Left colon (tissue), 2 donors: ENCODE results near the gene DIDO1. TPM values are rescaled to one million over a fixed set of nuclear protein-coding genes. Genes with fewer than 3 reads are reported as not detected.
"Not testable (repeated sequence)": the region's sequence is repeated elsewhere in the genome, so short reads cannot be mapped to it uniquely, and the experiment has no call there.

Experiments used
- ATAC-seq: fragments of 200-7000 bp; cut with Tn5 transposase; one replicate; pipeline ENCODE4 v1.9.1; 2020; ENCODE audit warnings: mild to moderate bottlenecking, moderate library complexity
- DNase-seq, 2 donors: peaks; one replicate each; pipeline ENCODE4 v3.0.0-alpha.2; 2020
- intact Hi-C, 2 donors: fragments of 100-400 bp; cut with DNase I in 1 of 2; cut with micrococcal nuclease in 1 of 2; formaldehyde crosslinking; loops; one replicate each; pipeline versions ENCODE4 v1.11.2 to v1.14.0; 2022; cut with DNase I, micrococcal nuclease
- total RNA-seq, 2 donors: library from RNA; stranded (reverse); fragmentation: NEBNext Ultra II Directional; extraction: Animal tissue kit (Norgen Biotek cat#: 25700); gene quantifications; one replicate each; pipeline ENCODE4 v1.2.1, GENCODE V29; 2021
- donor health status: DM: no; HTN: no; CAD: no.
- donor health status: DM: yes; HTN: yes; CAD: no.

DIDO1 gene
- total RNA-seq, 2 donors from 2014 or later, result 50.5 to 55.3 TPM

GRCh38 chr20:62876902-62877816 is 49.1 kb downstream of the DIDO1 start:
- ATAC-seq, result peak; percentile 5
- DNase-seq, result peak; percentile 41 to 71
- intact Hi-C loops, result no loop called here

DNA sequence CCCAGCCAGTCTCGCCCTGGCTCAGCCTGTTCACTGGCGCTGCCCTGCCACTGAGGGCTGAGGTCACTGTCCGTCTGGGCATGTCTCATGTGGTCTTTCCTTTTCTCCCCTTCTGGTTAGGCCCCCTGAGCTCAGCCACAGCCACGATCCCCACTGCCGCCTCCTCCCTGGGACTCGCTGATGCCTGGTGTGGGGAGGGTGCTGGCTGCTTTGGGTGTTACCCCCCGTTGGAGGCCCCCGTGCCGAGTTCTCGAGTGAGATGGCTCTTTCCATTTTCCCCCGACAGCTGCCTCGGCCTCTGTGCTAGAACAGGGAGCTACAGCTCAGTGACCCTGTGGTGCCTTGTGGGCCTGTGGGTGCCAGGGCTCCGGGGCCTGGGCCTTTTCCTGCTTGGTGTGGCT is 49.8 kb downstream of the DIDO1 start:
- intact Hi-C loops, result no loop called here
- peak; percentile 2 for ATAC-seq
- no peak for DNase-seq

- peak; percentile 71 to 76 for DNase-seq
- intact Hi-C loops, result no loop called here
- ATAC-seq, result peak; percentile 92
Observed at GRCh38 chr20:62875419-62876361, 50.6 kb downstream of the DIDO1 start.

DNA sequence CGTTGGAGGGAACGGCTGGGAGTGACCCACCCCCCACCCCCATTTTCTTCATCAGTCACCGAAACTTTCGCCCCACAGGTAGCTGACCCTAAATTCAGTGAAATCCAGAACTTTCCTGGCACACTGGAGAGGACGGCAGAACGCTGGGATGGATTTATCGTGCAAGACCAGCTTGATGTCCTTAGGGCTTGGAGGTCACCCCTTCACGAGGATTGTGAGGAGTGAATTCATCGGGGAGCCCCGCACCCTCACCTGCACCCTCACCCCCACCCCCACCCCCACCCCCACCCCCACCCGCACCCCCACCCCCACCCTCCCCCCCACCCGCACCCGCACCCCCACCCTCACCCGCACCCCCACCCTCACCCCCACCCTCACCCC is 51.4 kb downstream of the DIDO1 start:
- no peak for DNase-seq
- no peak for ATAC-seq
- intact Hi-C loops, result no loop called here

GRCh38 chr20:62873681-62874031 is 52.6 kb downstream of the DIDO1 start:
- intact Hi-C loops, result loop anchor here in 1 of 2 donors (2.0 kb wide), 1 partner anchor 27 kb away; no protein-coding TSS in a partner anchor
- peak; percentile 60 to 73 for DNase-seq
- ATAC-seq, result not testable (repeated sequence)

DNA sequence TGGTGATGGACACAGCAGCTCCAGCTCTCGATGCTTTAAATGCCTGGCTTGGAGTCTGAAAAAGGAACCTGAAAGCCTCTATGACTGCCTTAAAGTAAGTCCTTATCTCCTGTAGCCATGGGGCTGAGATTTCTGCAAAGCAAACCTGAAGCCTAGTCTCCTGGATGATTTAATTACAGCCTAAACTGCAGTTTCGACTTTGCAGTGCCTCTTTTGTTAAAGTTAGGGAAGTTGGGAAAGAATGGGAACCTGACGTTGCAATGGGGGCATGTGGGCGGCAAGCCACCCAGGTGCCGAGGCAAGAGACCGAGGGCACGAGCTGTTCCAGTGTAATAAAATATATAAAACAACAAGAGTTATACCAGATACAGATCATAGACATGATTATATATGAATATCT is 53.0 kb downstream of the DIDO1 start:
- ATAC-seq, result no peak
- intact Hi-C loops, result loop anchor here in 1 of 2 donors (2.0 kb wide), 1 partner anchor 28 kb away; no protein-coding TSS in a partner anchor

GRCh38 chr20:62872862-62873261 is 53.4 kb downstream of the DIDO1 start:
- DNase-seq, result no peak
- ATAC-seq, result no peak
- intact Hi-C loops, result loop anchor here in 1 of 2 donors (2.0 kb wide), 1 partner anchor 28 kb away; no protein-coding TSS in a partner anchor

More for the DNA sequence above, 53.0 kb downstream of the DIDO1 start:
- DNase-seq, result no peak

DNA sequence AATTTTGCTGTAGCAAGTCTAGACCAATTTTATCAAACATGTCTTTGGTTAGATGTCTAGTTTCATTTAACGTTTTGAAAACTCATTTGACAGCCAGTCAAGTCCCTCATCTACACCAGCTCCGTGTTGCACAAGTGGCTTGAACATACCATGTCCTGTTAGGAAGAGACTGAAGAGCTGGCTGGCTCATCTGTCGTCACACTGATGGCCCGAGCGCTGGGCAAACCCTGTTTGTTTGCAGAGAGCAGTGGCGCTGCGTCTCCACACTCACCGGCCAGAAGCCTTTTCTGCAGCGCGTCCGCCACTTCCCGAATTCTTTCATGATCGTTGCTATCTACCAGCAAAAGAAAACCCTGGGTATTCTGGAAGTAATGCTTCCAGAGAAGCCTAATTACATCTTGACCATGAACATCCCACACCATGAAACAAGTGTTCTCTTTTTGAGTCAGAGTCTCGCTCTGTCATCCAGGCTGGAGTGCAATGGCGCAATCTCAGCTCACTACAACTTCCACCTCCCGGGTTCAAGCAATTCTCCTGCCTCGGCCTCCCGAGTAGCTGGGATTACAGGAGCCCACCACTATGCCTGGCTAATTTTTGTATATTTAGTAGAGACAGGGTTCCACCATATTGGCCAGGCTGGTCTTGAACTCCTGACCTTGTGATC is 54.0 kb downstream of the DIDO1 start:
- no peak for ATAC-seq
- no peak for DNase-seq
- intact Hi-C loops, result loop anchor here in 1 of 2 donors (2.0 kb wide), 1 partner anchor 28 kb away; no protein-coding TSS in a partner anchor

DNA sequence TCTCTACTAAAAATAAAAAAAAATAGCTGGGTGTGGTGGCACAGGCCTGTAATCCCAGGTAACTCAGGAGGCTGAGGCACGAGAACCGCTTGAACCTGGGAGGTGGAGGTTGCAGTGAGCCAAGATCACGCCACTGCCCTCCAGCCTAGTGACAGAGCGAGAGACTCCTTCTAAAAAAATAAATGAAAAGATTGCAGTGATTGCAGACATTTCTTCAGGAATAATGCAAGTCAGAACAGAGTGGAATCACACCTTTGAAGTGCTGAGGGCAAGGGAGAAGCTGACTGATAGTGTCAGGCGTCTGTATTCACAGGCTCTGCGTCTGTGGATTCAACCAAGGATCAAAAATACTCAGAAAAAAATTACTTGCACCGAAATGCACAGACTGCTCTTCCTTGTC is 62.1 kb downstream of the DIDO1 start:
- no peak for DNase-seq
- intact Hi-C loops, result no loop called here
- no peak for ATAC-seq

GRCh38 chr20:62861726-62862336 is 64.5 kb downstream of the DIDO1 start, which contains the start of gene TCFL5:
TCFL5 (minus strand) TSS chr20:62861822; CDS start chr20:62861670, 152 bp downstream.
- intact Hi-C loops, result no loop called here
- DNase-seq (peak; percentile 88 to 89), ATAC-seq (peak; percentile 97)

- ATAC-seq, result peak; percentile 11
- peak in 1 of 2 donors; percentile 32 for DNase-seq
- intact Hi-C loops, result no loop called here
Observed at GRCh38 chr20:62860924-62861691, 65.2 kb downstream of the DIDO1 start.

- DNase-seq (no peak), ATAC-seq (no peak)
- intact Hi-C loops, result no loop called here
Observed at GRCh38 chr20:62860391-62860923, 65.8 kb downstream of the DIDO1 start.

GRCh38 chr20:62859721-62860120 is 66.6 kb downstream of the DIDO1 start:
- ATAC-seq (no peak), DNase-seq (no peak)
- intact Hi-C loops, result no loop called here

DNA sequence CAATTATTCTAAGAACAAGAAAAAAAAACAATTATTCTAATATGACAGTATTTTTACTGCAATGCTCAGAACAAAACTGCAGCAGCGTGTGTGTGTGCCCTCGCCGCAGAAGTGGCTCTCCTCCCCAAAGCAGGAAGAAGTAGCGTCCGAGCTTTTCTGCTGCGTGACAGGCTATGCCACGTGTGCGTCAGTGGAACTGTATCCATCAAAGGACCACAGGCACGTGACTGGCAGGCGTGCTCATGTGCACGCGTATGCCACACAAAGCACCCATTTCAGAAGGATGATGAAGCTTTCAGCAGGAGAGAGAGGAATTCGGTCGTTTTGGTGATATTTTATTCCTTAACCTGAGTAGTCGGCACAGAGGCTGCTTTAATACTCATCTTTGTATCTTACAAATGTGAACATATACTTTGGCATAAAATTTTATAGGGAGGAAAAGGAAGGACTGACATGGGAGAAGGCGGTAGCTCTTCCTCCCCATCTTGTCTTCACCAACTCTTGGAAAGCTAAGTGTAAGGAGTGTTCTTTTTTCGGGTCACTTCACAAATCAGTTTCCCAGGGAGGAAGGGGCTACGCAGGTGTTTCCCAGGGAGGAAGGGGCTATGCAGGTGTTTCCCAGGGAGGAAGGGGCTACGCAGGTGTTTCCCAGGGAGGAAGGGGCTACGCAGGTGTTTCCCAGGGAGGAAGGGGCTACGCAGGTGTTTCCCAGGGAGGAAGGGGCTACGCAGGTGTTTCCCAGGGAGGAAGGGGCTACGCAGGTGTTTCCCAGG is 68.1 kb downstream of the DIDO1 start:
- no peak for DNase-seq
- ATAC-seq, result no peak
- intact Hi-C loops, result no loop called here

GRCh38 chr20:62856931-62857619 is 69.2 kb downstream of the DIDO1 start:
- no peak for DNase-seq
- intact Hi-C loops, result no loop called here
- ATAC-seq, result no peak

GRCh38 chr20:62855120-62855519 is 71.2 kb downstream of the DIDO1 start:
- intact Hi-C loops, result no loop called here
- no peak for DNase-seq
- ATAC-seq, result no peak
